Breast epithelium (tissue), 4 donors: Measurements from ENCODE around the gene PRDM1. TPM values are rescaled to one million over a fixed set of nuclear protein-coding genes. Genes with fewer than 3 reads are reported as not detected.

Source experiments
- DNase-seq, 2 donors: peaks; one replicate each; pipeline ENCODE4 v3.0.0-alpha.2; 2019; ENCODE audit warnings: low spot score in 2 of 2
- H3K27ac ChIP-seq, 2 donors: fragments of 200-600 bp; sonication (generic) in 1 of 2; one replicate each; pipeline ENCODE4 v1.5.1; 2016 to 2019; ENCODE audit warnings: mild to moderate bottlenecking in 1 of 2
- H3K27me3 ChIP-seq, 2 donors: fragments of 200-600 bp; sonication (generic) in 1 of 2; one replicate each; pipeline versions ENCODE4 v1.5.1 to v1.6.0; 2017 to 2019; ENCODE audit warnings: control low read depth in 1 of 2, mild to moderate bottlenecking in 1 of 2
- H3K36me3 ChIP-seq: fragments of 200-600 bp; one replicate; pipeline ENCODE4 v1.5.1; 2019
- H3K4me1 ChIP-seq, 2 donors: fragments of 200-600 bp; sonication (generic); one replicate each; pipeline ENCODE4 v1.5.1; 2016 to 2019; ENCODE audit warnings: control low read depth in 1 of 2
- H3K4me3 ChIP-seq, 3 donors: fragments of 200-600 bp; sonication (generic); 1 replicate in 2 of 3; 2 replicates in 1 of 3; pipeline ENCODE4 v1.5.1; 2016 to 2019; ENCODE audit warnings: mild to moderate bottlenecking in 3 of 3, moderate library complexity in 2 of 3
- H3K9me3 ChIP-seq, 2 donors: fragments of 200-600 bp; sonication (generic) in 1 of 2; one replicate each; pipeline ENCODE4 v1.5.1; 2016 to 2019; ENCODE audit warnings: control low read depth in 1 of 2
- CTCF ChIP-seq, 3 donors: fragments of 450-650 bp; IDR thresholded peaks; one replicate each; pipeline ENCODE4 v1.5.1; 2016 to 2017; ENCODE audit warnings: antibody characterized with exemption in 3 of 3, mild to moderate bottlenecking in 3 of 3, moderate library complexity in 3 of 3
- POLR2A ChIP-seq: fragments of 450-650 bp; IDR thresholded peaks from one replicate; pipeline ENCODE4 v1.6.1; 2016; ENCODE audit warnings: antibody characterized with exemption, mild to moderate bottlenecking, moderate library complexity
- POLR2AphosphoS5 ChIP-seq, 3 donors: sonication (generic); formaldehyde crosslinking; IDR thresholded peaks; one replicate each; pipeline ENCODE4 v1.6.1; 2017; ENCODE audit warnings: antibody characterized with exemption in 3 of 3
- intact Hi-C: fragments of 100-400 bp; cut with DNase I; formaldehyde crosslinking; loops from one replicate; pipeline ENCODE4 v1.15.1; 2023; ENCODE audit warnings: low total_unique reads
- total RNA-seq, 3 donors: library from RNA; depleted of rRNA; stranded (reverse); fragments of >200 nt; gene quantifications; one replicate each; pipeline ENCODE4 v1.1.0, GENCODE V29; 2016

PRDM1 gene
- total RNA-seq, 3 donors from 2014 or later: 6.9 to 16.0 (median 13.1) TPM

- intact Hi-C loops: no loop called here
- no peak for DNase-seq
- H3K4me1 ChIP-seq: no peaks in the 10 kb centered on the region
- H3K36me3 ChIP-seq: no peaks in the 10 kb centered on the region
- no peak overlapping the region for H3K27ac ChIP-seq
- H3K9me3 ChIP-seq: no peaks in the 10 kb centered on the region
- H3K27me3 ChIP-seq: no peaks in the 10 kb centered on the region
- TF ChIP-seq POLR2A (no peak), POLR2AphosphoS5 (IDR thresholded peaks at IDR 0.05) (no peak), CTCF (IDR thresholded peaks at IDR 0.05) (no peak)
- H3K4me3 ChIP-seq: no peak overlapping the region
Observed at GRCh38 chr6:106128981-106129781, 43.0 kb downstream of the PRDM1 start.

- H3K4me3 ChIP-seq: no peak overlapping the region
- H3K9me3 ChIP-seq: no peaks in the 10 kb centered on the region
- H3K27me3 ChIP-seq: no peaks in the 10 kb centered on the region
- H3K27ac ChIP-seq: no peak overlapping the region
- H3K4me1 ChIP-seq: no peaks in the 10 kb centered on the region
- no peak for TF ChIP-seq CTCF (IDR thresholded peaks at IDR 0.05)
- TF ChIP-seq POLR2AphosphoS5 (IDR thresholded peaks at IDR 0.05): no peak
- no peak for TF ChIP-seq POLR2A
- H3K36me3 ChIP-seq: no peaks in the 10 kb centered on the region
- intact Hi-C loops: no loop called here
- DNase-seq: no peak
Observed at GRCh38 chr6:106132153-106132698, 46.1 kb downstream of the PRDM1 start.

- no peak for TF ChIP-seq POLR2AphosphoS5 (IDR thresholded peaks at IDR 0.05)
- TF ChIP-seq POLR2A: no peak
- TF ChIP-seq CTCF (IDR thresholded peaks at IDR 0.05): no peak
- Histone ChIP-seq H3K9me3 (no peaks in the 10 kb centered on the region), H3K36me3 (no peaks in the 10 kb centered on the region), H3K27me3 (no peaks in the 10 kb centered on the region), H3K4me1 (no peaks in the 10 kb centered on the region), H3K4me3 (no peak overlapping the region), H3K27ac (no peak overlapping the region)
- DNase-seq: no peak
- intact Hi-C loops: no loop called here
Observed at GRCh38 chr6:106133040-106133439, 46.9 kb downstream of the PRDM1 start.

- Histone ChIP-seq H3K27ac (no peak overlapping the region), H3K27me3 (no peaks in the 10 kb centered on the region), H3K4me3 (no peak overlapping the region), H3K36me3 (no peaks in the 10 kb centered on the region), H3K4me1 (no peaks in the 10 kb centered on the region), H3K9me3 (no peaks in the 10 kb centered on the region)
- DNase-seq: no peak
- no peak for TF ChIP-seq POLR2A
- no peak for TF ChIP-seq CTCF (IDR thresholded peaks at IDR 0.05)
- TF ChIP-seq POLR2AphosphoS5 (IDR thresholded peaks at IDR 0.05): no peak
- intact Hi-C loops: no loop called here
Observed at GRCh38 chr6:106134087-106134770, 48.1 kb downstream of the PRDM1 start.
